Calu3 (cell line): Measurements from ENCODE around the gene TECPR2. TPM values are rescaled to one million over a fixed set of nuclear protein-coding genes. Genes with fewer than 3 reads are reported as not detected.
A peak's percentile ranks its signal among the peaks of the same experiment; 100 is the strongest.

Source experiments
- BruUV-seq: library from RNA; stranded (reverse); fragments of 400-500 nt; replicated peaks from 2 replicates; lab custom pipeline; 2021; lab: Mats Ljungman, UMichigan
- CTCF ChIA-PET: fragments of 300-600 bp; sonication (Branson Sonifier 250); formaldehyde crosslinking; loops from one replicate; lab custom pipeline; 2022; ENCODE audit warnings: antibody characterized with exemption; lab: Charles Lee
- DNase-seq: peaks from one replicate; pipeline ENCODE4 v3.0.0; 2022
- H3K27ac Mint-ChIP-seq: one replicate; pipeline ENCODE4 v1.8.0; 2022; ENCODE audit warnings: mixed read lengths; ENCODE audit not compliant: unreplicated experiment
- H3K27me3 Mint-ChIP-seq: one replicate; pipeline ENCODE4 v1.8.0; 2022; ENCODE audit warnings: mixed read lengths; ENCODE audit not compliant: unreplicated experiment
- H3K36me3 Mint-ChIP-seq: one replicate; pipeline ENCODE4 v1.8.0; 2022; ENCODE audit warnings: mild to moderate bottlenecking, moderate library complexity, mixed read lengths; ENCODE audit not compliant: insufficient read depth, unreplicated experiment
- H3K4me1 Mint-ChIP-seq: one replicate; pipeline ENCODE4 v1.8.0; 2022; ENCODE audit warnings: mild to moderate bottlenecking, low read depth, mixed read lengths; ENCODE audit not compliant: unreplicated experiment
- H3K4me3 Mint-ChIP-seq: one replicate; pipeline ENCODE4 v1.8.0; 2022; ENCODE audit warnings: mild to moderate bottlenecking, low read depth, moderate library complexity, mixed read lengths; ENCODE audit not compliant: unreplicated experiment
- H3K9me3 Mint-ChIP-seq: one replicate; pipeline ENCODE4 v1.8.0; 2022; ENCODE audit warnings: low read depth, mixed read lengths; ENCODE audit not compliant: unreplicated experiment
- intact Hi-C: fragments of 100-400 bp; cut with micrococcal nuclease; formaldehyde crosslinking; loops from one replicate; pipeline ENCODE4 v1.10.0; 2022; ENCODE audit not compliant: unreplicated experiment
- total RNA-seq: library from RNA; stranded (reverse); gene quantifications from 2 replicates; pipeline ENCODE4 v1.2.3, GENCODE V29; 2022
- TF ChIP-seq, protein P1 (sequence below): fragments of 200-600 bp; IDR thresholded peaks from one replicate; pipeline ENCODE4 v1.8.0; 2022; ENCODE audit warnings: antibody characterized with exemption; ENCODE audit not compliant: unreplicated experiment

TECPR2 gene
- total RNA-seq, 1 experiment from 2014 or later: 21.7 TPM

DNA sequence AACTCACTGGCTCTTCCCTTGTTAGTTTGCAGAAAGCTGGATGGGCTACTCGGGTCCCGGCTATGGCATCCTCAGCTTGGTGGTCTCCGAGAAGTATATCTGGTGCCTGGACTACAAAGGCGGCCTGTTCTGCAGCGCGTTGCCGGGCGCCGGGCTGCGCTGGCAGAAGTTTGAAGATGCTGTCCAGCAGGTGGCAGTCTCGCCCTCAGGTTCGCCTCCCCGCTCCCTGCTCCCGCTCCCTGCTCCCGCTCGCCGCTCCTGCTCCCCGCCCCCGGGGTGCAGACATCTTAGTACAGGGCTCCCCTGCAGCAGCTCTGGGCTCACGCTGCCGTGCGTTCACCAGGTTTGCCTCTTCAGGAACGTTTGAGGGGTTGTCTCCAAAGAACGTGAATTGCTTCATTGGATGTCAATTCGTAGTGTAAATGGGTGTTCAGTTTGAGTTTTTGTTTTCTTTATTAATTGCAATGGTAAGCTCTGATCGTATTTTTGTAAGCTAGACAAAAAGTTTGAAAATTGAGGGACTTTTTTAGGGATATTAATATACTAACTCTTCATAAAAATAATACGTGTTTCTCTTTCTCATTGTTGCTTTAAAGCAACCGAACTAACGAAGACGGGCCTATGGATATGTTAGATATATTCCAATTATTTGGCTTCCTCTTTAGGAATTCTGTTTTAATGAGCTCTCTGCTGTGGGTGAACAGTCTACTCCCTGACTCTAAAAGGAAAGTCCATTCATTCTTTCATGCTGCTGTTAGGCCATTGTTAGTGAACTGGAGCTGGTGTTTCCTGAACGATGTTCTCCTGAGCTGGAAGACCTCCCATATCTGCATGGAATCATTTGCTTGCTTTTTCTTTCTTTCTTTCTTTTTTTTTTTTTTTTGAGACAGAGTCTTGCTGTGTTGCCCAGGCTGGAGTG, 75.5 kb downstream of the TECPR2 start:
- Mint-ChIP-seq H3K27ac (no peak overlapping the region), H3K9me3 (no peaks in the 10 kb centered on the region), H3K27me3 (no peaks in the 10 kb centered on the region), H3K4me1 (no peaks in the 10 kb centered on the region), H3K4me3 (peak overlapping the region; percentile 37), H3K36me3 (peaks cover 8% of the 10 kb centered on the region)
- CTCF ChIA-PET: interaction anchor here (1.3 to 2.2 kb wide), 3 partner anchors 70 to 86 kb away, joined by 4 to 16 read pairs (median 4); no protein-coding TSS in a partner anchor
- TF ChIP-seq, protein P1, sequence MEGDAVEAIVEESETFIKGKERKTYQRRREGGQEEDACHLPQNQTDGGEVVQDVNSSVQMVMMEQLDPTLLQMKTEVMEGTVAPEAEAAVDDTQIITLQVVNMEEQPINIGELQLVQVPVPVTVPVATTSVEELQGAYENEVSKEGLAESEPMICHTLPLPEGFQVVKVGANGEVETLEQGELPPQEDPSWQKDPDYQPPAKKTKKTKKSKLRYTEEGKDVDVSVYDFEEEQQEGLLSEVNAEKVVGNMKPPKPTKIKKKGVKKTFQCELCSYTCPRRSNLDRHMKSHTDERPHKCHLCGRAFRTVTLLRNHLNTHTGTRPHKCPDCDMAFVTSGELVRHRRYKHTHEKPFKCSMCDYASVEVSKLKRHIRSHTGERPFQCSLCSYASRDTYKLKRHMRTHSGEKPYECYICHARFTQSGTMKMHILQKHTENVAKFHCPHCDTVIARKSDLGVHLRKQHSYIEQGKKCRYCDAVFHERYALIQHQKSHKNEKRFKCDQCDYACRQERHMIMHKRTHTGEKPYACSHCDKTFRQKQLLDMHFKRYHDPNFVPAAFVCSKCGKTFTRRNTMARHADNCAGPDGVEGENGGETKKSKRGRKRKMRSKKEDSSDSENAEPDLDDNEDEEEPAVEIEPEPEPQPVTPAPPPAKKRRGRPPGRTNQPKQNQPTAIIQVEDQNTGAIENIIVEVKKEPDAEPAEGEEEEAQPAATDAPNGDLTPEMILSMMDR: peak; percentile 79
- peak; percentile 89 for DNase-seq
- intact Hi-C loops: loop anchor here (5.0 kb wide), 1 partner anchor 79 kb away; no protein-coding TSS in a partner anchor
- no TSS peak for BruUV-seq

DNA sequence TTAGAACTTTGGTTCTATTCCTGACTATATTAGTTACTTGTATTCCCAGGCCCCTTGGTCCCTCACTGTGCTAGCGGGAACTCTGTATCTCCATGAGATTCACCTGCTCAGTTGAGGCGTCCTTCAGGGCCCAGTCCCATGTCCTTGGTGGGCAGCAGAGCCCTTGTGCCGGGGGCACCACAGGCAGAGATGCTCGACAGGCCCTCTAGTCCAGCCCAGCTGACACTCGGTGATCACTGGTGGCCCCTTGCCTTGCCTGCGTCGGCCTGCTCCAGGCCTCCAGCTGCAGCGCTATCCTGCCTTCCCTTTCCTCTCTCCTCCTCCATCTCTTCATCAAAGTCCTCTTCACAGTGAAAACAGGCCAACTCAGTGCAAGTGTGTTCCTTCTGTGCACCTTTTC, 76.8 kb downstream of the TECPR2 start:
- no peak for DNase-seq
- CTCF ChIA-PET: no interaction called here
- BruUV-seq: no TSS peak
- Mint-ChIP-seq H3K9me3 (no peaks in the 10 kb centered on the region), H3K27me3 (no peaks in the 10 kb centered on the region), H3K4me3 (no peak overlapping the region), H3K4me1 (no peaks in the 10 kb centered on the region), H3K27ac (no peak overlapping the region), H3K36me3 (peaks cover 5% of the 10 kb centered on the region)
- intact Hi-C loops: loop anchor here (5.0 kb wide), 1 partner anchor 78 kb away; no protein-coding TSS in a partner anchor
- TF ChIP-seq, protein P1: no peak

DNA sequence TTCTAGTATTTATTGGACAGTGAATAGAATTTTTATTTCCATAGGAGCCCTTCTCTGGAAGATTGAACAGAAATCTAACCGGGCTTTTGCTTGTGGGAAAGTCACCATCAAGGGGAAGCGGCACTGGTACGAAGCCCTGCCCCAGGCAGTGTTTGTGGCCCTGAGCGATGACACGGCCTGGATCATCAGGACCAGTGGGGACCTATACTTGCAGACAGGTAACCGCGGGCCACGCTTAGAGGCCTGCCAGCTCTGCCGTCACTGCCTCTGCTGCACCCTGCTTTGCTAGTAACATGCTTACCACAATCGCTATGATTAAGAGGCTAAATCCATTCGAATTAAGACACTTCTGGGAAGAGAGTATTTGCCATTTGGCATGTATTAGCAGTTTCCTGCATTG, 77.7 kb downstream of the TECPR2 start:
- Mint-ChIP-seq H3K4me3 (no peak overlapping the region), H3K9me3 (no peaks in the 10 kb centered on the region), H3K27me3 (no peaks in the 10 kb centered on the region), H3K4me1 (no peaks in the 10 kb centered on the region), H3K36me3 (peaks cover 5% of the 10 kb centered on the region), H3K27ac (no peak overlapping the region)
- intact Hi-C loops: no loop called here
- CTCF ChIA-PET: no interaction called here
- no TSS peak for BruUV-seq
- TF ChIP-seq, protein P1: no peak
- DNase-seq: no peak

DNA sequence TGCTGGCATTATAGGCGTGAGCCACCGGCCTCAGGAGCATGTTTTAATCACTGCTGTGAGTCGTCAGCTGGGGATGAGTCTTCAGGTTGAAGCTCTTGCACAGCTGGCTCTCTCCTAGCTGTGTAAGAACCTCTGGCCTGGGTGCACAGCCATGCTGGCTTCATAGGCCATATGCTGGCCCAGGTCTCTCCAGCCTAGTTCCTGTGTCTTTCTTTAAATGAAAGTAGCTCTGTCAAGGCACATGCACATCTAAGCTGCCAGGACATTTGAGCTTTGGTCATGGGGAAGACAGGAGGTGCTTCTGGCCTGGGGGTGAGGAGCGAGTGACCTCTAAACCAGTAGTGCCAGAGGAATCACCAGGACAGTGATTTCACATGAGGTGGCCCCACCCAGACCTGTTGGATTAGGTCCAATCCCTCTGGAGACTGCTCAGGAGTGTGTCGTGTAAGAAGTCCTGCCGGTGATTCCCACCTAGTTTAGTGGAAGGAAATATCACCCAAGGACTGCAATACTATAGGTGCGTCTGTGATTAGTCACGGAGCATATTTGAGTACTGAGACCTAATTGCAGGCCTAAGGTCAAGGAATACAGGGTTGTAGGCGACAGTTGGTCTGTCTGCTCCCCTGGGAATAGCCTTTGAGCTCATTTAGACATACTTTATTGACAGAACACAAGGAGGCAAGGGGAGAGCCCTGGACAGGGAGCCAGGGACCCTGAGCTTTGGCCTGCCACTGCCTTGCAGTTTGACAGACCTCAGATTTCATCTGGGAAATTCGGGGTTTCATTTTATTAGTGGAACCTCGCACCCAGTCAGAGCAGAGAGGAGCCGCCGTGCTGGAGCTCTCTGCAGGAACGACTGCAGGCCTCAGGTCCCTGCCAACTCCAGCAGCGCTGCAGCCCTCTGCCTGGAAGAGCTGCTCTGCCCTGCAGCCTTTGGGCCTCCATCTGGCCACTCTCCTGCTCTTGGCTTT, 79.8 kb downstream of the TECPR2 start:
- TF ChIP-seq, protein P1: no peak
- H3K27me3 Mint-ChIP-seq: no peaks in the 10 kb centered on the region
- BruUV-seq: no TSS peak
- no peaks in the 10 kb centered on the region for H3K9me3 Mint-ChIP-seq
- intact Hi-C loops: no loop called here
- no peak overlapping the region for H3K27ac Mint-ChIP-seq
- CTCF ChIA-PET: no interaction called here
- no peak overlapping the region for H3K4me3 Mint-ChIP-seq
- no peaks in the 10 kb centered on the region for H3K4me1 Mint-ChIP-seq
- DNase-seq: no peak
- peaks cover 5% of the 10 kb centered on the region for H3K36me3 Mint-ChIP-seq
